GM18909 (cell line): ENCODE results near the gene SH2D2A.

Source experiments
- ATAC-seq: cut with Tn5 transposase; IDR thresholded peaks from one replicate; pipeline ENCODE4 v1.9.1; 2021; ENCODE audit warnings: mild to moderate bottlenecking; ENCODE audit not compliant: unreplicated experiment, poor library complexity

The SH2D2A gene

GRCh38 chr1:156816561-156817328, at the start of gene SH2D2A:
Gene SH2D2A (minus strand): TSS chr1:156816848. CDS start chr1:156816708, 140 bp downstream.
- peak; percentile 81 for ATAC-seq

GRCh38 chr1:156865865-156866248, 49.2 kb upstream of the SH2D2A start:
- ATAC-seq: no peak

DNA sequence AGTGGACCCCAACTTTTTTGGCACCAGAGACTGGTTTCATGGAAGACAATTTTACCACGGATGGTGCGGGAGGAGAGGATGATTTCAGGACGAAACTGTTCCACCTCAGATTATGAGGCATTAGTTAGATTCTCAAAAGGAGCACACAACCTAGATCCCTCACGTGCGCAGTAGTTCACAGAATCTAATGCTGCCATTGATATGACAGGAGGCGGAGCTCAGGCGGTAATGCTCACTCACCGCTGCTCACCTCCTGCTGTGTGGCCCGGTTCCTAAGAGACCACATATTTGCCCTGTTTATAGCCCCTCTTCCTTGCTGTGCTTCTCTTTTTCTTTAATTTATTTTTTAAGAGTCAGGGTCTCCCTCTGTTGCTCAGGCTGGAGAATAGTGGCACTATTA, 48.6 kb upstream of the SH2D2A start:
- ATAC-seq: no peak

DNA sequence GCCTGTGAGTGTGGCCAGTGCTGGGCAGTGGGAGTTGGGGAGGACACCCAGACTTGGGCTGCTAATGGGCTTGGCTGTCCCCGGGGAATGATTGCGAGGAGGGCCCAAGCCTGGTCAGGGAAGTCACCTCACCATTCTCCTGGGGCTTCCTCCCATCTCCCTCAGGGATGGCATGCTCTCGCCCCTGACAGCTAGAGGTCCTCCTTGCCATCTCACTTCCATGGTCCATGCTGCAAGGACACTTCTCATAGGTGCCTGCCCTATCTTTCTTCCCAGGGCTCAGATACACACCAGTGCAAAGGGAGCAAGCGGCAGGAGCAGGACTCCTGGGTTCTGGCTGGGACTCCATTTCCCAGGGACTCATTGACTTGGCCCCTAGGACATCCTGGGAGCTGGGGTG, 48.1 kb upstream of the SH2D2A start:
- ATAC-seq: no peak

GRCh38 chr1:156863631-156864030, 47.0 kb upstream of the SH2D2A start:
- ATAC-seq: no peak

DNA sequence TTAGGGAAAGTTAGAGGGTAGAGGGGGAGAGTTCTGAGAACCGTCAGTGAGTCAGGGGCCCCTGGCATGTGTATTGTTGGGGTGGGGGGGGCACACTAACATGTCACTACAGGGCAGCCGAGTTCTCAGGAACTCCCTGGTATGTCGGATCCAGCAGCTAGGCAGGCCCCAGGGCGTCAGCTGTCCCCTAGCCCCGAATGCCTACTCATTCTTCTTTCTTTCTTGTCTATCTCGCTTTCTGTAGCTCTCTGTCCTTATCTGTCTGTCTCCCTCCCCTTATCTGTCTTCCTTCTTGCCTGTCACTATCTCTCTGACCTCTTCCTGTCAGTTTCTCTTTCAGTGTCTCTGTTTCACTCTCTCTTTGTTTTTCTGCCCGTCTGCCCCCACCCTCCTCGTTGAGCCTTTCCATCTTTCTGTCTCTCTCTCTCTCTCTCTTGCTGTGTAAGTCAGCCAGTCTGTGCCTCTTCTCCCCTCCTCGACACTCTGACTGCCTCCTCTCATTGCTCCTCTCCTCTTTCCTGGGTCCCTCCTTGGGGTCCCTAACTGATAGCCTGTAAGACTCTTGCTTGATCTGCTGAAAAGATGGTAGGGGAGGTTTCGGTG, 46.5 kb upstream of the SH2D2A start:
- ATAC-seq: no peak

DNA sequence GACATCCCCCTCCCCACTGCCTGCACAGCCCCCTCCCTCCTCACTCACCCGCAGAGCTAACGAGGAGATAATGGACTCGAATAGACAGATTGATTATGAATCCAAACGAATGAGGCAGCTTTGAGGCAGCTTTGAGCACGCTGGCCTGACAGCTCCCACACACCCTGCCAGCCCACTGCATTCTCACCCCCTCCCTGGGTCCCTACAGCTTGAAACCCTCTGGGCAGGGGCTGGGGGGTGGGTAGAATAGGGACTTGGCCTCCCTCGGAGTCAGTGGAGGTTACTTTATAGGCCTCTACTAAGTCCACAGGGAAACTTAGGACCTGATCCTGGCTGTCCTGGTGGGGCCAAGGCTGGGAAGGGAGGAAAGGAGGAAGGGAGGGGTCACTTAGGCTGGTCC, 45.9 kb upstream of the SH2D2A start:
- ATAC-seq: no peak

DNA sequence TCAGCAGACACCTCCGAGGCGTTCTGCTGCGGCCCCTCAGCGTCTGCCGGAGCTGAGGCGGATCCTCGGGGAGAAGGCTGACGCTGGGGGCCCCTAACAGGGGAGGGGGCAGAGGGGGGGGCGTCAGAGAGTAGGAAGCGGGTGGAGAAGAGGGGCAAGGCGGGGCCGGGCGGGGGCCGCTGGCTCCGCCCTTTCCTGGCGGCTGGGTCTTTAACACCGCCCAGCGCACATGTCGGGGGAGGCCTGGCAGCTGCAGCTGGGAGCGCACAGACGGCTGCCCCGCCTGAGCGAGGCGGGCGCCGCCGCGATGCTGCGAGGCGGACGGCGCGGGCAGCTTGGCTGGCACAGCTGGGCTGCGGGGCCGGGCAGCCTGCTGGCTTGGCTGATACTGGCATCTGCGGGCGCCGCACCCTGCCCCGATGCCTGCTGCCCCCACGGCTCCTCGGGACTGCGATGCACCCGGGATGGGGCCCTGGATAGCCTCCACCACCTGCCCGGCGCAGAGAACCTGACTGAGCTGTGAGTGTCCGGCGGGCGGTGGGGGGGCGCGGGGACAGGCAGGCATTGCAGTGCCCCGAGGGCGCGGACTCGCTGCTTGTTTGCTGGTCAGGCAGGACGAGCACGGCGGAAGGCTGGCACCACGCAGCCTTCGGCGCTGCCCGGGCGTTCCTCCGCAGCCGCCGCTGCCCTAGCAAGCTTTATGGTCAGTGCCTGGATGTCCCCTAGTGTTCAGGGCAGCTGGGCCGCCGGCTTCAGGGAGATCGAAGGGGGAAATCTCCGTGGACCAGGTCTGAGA, 44.2 kb upstream of the SH2D2A start, which contains the start of gene NTRK1:
Gene NTRK1, plus strand, starts transcription at position 238 of the 796 bp plus-strand sequence. Its CDS starts 70 bp downstream, at position 308.
- no peak for ATAC-seq

DNA sequence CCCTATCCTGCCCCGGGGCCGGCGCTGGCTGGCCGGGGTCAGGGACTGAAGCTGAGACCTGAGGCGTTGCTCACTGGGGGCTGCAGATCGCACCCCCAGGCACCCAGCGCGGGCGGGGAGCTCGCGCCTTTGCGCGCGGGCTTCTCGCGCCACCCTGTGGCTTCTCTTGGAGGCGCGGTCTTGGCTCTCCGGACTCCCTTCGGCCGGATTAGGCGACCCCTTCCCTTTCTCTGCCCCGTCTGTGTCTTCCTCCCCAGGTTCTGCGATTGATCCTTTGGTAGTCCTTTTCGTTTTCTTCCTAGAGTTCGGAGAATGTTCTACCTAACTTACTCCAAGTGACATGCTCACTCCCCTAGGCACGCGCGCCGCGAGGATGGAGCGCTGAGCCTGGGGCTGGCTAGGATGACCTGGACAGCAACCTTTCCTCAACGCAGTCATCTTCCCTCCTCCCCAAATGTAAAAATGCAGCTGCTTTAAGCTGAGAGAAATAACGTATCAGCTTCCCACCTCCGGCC, 43.5 kb upstream of the SH2D2A start:
- no peak for ATAC-seq

- ATAC-seq: no peak
Measured at GRCh38 chr1:156859523-156860112, 43.0 kb upstream of the SH2D2A start.

GRCh38 chr1:156858959-156859522, 42.4 kb upstream of the SH2D2A start, which contains the start of gene INSRR:
Gene INSRR (minus strand): TSS chr1:156859117. CDS start chr1:156858621, 496 bp downstream.
- ATAC-seq: no peak

DNA sequence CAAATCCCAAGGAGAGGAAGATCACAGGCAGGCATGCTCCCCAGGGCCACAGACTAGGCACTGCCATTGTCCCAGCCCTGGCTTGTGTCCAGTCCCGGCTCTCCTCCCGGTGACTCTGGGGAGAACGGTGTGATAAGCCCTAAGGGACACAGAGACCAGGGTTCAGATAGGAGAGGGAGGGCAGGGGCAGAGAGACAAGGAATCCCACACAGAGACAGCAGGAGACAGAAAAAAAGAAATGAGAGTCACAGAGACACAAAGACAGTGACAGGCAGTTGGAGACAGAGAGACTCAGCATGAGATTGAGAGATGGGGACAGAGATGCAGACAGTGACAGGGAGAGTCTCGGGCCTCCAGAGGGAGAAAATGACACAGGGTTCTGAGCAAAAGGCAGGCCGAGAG, 41.9 kb upstream of the SH2D2A start:
- no peak for ATAC-seq

- ATAC-seq: no peak
Measured at GRCh38 chr1:156857532-156857931, 40.9 kb upstream of the SH2D2A start.

DNA sequence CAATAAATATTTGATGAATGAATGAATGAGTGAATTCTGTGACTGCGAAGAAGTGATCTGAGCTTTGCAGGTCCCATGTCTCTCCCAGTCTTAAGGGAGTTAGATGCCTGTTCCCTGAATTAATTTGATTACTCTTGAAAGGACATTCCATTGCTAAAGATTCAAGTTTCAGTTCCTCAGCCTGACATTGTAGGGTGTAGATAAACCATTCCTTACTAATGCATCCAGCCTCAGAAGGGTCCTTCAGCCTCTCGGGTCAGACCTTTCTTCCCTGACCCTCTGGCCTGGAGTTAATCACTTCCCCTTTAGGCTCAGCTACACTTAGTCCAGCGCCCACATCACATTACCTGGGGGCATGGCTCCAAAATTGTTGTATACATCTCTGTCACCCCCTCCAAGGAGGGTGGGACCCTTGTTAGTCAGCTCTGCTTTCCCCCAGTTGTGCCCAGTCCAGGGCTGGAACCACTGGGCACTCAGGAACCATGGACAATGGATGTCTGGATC, 39.7 kb upstream of the SH2D2A start:
- ATAC-seq: no peak

GRCh38 chr1:156854634-156855033, 38.0 kb upstream of the SH2D2A start:
- no peak for ATAC-seq

DNA sequence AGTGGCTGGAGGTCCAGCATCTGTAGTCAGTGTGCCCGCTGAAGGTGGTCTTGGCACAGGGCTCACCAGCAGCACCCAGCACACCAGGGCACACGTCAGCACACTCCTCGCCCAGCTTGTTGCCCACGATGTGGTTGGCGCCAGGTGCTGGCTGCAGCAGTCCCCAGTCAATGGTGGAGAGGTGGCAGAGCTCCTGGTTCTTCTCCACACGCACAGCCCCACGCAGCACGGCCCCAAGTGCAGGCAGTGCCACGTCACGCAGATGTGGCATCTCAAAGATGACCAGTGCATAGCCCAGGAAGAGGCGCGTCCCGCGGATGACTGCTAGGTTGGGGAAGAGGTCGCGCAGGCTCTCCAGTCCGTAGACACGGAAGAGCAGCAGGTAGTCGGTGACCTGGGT, 37.1 kb upstream of the SH2D2A start:
- no peak for ATAC-seq

DNA sequence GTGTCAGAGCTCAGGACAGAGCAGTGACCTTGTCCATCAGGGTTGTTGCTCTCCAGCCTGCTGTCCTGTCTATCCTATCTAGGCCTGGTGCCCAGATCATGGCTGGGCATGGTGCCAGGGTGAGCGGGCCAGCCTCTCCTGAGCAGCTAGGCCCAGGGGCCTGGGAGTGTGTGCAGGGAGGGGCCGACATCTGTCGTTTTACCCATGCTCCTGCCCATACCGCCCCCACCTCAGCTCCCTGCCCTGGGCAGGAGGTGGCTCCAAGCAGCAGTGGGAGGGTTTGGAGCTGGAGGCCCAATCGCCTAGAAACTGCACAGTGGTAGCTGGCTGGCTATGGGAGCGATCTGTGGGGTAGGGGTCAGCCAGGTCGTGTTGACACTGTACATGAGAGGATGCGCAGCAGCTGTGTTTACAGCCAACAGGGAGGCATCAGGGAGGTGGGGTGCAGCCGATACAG, 35.8 kb upstream of the SH2D2A start:
- no peak for ATAC-seq

DNA sequence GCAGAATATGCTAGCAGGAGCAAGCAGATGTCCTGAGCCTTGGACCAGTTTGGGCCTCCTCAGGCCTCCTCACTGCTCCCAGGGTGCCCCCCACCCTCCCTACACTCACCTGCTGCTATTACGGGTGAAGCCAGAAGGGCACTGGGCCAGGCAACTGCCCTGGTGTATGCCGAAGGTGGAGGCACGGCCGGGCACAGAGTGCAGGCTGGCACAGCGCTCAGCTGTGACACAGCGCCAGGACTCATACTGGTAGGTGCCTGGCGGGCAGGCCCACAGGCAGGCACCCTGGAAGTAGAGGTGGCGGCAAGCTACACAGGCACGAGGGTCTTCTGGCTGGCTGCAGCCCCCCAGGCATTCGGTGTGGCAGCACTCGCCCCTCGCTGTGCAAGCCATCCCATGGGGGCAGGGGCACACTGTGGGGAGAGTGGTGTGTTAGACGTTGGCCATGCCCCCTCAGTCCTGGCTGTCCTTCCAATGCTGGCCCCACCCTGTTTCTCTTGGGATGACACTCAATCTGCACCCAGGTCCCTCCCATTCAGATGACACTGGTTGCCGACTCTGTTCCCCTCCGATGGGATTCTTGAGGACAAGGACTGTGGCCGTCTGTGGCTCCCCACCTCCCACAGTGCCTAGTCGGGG, 35.2 kb upstream of the SH2D2A start:
- no peak for ATAC-seq

DNA sequence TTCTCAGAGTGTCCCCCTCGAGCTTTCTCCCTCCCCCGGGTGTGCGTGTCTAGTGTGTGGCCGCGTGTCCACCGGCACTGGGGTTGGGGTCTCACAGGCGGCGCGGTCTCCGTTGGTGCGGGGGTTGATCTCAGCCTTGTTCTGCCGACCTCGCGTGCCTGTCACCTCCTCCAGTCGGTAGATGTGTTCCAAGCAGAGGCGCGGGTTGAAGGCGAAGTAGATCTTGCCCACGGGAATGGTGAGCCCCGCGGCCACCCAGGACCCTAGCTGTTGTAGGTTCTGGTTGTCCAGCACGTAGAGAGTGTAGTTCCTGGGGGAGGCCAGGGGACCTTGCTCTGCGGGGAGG, 32.5 kb upstream of the SH2D2A start:
- no peak for ATAC-seq
